PC-3 (cell line): ENCODE results near the gene KCNJ5. TPM values are rescaled to one million over a fixed set of nuclear protein-coding genes. Genes with fewer than 3 reads are reported as not detected.

Experiments
- ATAC-seq: fragments of 200-7000 bp; cut with Tn5 transposase; 2 replicates; pipeline ENCODE4 v1.9.1; 2020; ENCODE audit warnings: mild to moderate bottlenecking, moderate library complexity
- BruUV-seq: library from RNA; stranded (reverse); fragments of 400-500 nt; replicated peaks from 2 replicates; lab custom pipeline; 2021; lab: Mats Ljungman, UMichigan
- CTCF ChIA-PET: fragments of 300-600 bp; sonication (Branson Sonifier 250); formaldehyde crosslinking; loops from one replicate; lab custom pipeline; 2022; ENCODE audit warnings: antibody characterized with exemption; lab: Charles Lee
- POLR2A ChIA-PET: fragments of 300-600 bp; sonication (Branson Sonifier 250); formaldehyde crosslinking; loops from one replicate; lab custom pipeline; 2022; ENCODE audit warnings: antibody characterized with exemption; ENCODE audit not compliant: unreplicated experiment; lab: Charles Lee
- DNase-seq: peaks from one replicate; pipeline ENCODE4 v3.0.0-alpha.2; 2015
- H2AFZ ChIP-seq: fragments of 300-600 bp; sonication (generic); 2 replicates; pipeline ENCODE4 v1.6.0; 2016; ENCODE audit warnings: antibody characterized with exemption, low read length
- H3F3A ChIP-seq: fragments of 300-600 bp; sonication (generic); one replicate; pipeline ENCODE4 v1.6.0; 2017; ENCODE audit warnings: antibody characterized with exemption, low read length, control low read depth, mild to moderate bottlenecking; ENCODE audit not compliant: unreplicated experiment
- H3K27ac ChIP-seq: fragments of 300-600 bp; sonication (generic); 2 replicates; pipeline ENCODE4 v1.5.1; 2016; ENCODE audit warnings: mild to moderate bottlenecking, low read length
- H3K27me3 ChIP-seq: fragments of 300-600 bp; sonication (generic); 2 replicates; pipeline ENCODE4 v1.6.1; 2016; ENCODE audit warnings: low read length, mixed read lengths
- H3K36me3 ChIP-seq: fragments of 300-600 bp; sonication (generic); 2 replicates; pipeline ENCODE4 v1.6.1; 2016; ENCODE audit warnings: low read depth, mixed run types, low read length, mixed read lengths
- H3K4me1 ChIP-seq: fragments of 300-600 bp; sonication (generic); 2 replicates; pipeline ENCODE4 v1.5.1; 2016; ENCODE audit warnings: low read length; ENCODE audit not compliant: insufficient read depth
- H3K4me2 ChIP-seq: fragments of 300-600 bp; sonication (generic); 2 replicates; pipeline ENCODE4 v1.6.0; 2016; ENCODE audit warnings: low read length
- H3K4me3 ChIP-seq: fragments of 300-600 bp; sonication (generic); 2 replicates; pipeline ENCODE4 v1.5.1; 2016; ENCODE audit warnings: mild to moderate bottlenecking, low read length, mixed read lengths
- H3K79me2 ChIP-seq: fragments of 300-600 bp; sonication (generic); 2 replicates; pipeline ENCODE4 v1.6.1; 2017; ENCODE audit warnings: low read length, mixed read lengths
- H3K9ac ChIP-seq: fragments of 300-600 bp; sonication (generic); 2 replicates; pipeline ENCODE4 v1.6.0; 2016; ENCODE audit warnings: mild to moderate bottlenecking, low read length
- H3K9me2 ChIP-seq: fragments of 300-600 bp; sonication (generic); replicated peaks from 2 replicates; pipeline ENCODE4 v1.6.1; 2016; ENCODE audit warnings: mixed run types, low read length, mixed read lengths
- H3K9me3 ChIP-seq: fragments of 300-600 bp; sonication (generic); 2 replicates; pipeline ENCODE4 v1.6.1; 2016; ENCODE audit warnings: low read length, mixed read lengths
- H4K20me1 ChIP-seq: fragments of 300-600 bp; sonication (generic); 2 replicates; pipeline ENCODE4 v1.6.1; 2016; ENCODE audit warnings: low read length, mixed read lengths
- CTCF ChIP-seq: fragments of 300-600 bp; sonication (generic); conservative IDR thresholded peaks from 2 replicates; pipeline ENCODE4 v1.5.1; 2017; ENCODE audit warnings: antibody characterized with exemption, low read depth, mild to moderate bottlenecking, low read length
- EZH2 ChIP-seq: fragments of 300-600 bp; sonication (generic); IDR thresholded peaks from one replicate; pipeline ENCODE4 v1.6.1; 2017; ENCODE audit warnings: antibody characterized with exemption, mild to moderate bottlenecking, low read length; ENCODE audit not compliant: unreplicated experiment
- EZH2phosphoT487 ChIP-seq: fragments of 300-600 bp; sonication (generic); IDR thresholded peaks from 2 replicates; pipeline ENCODE4 v1.6.1; 2018; ENCODE audit warnings: mild to moderate bottlenecking, antibody characterized with exemption, low read length, borderline replicate concordance
- intact Hi-C: fragments of 100-400 bp; cut with micrococcal nuclease; formaldehyde crosslinking; loops from 2 replicates; pipeline ENCODE4 v1.9.0; 2023
- total RNA-seq: library from RNA; depleted of rRNA; stranded (reverse); fragments of >200 nt; gene quantifications from 2 replicates; pipeline ENCODE4 v1.2.3, GENCODE V29; 2014

The KCNJ5 gene
- total RNA-seq, 1 experiment from 2014 or later, result not detected

GRCh38 chr11:128940603-128941002 lies 49.4 kb downstream of the KCNJ5 start:
- no peak for ATAC-seq
- Histone ChIP-seq H3K9ac (no peak overlapping the region), H3K79me2 (no peaks in the 10 kb centered on the region), H2AFZ (no peak overlapping the region), H3K4me1 (peaks cover 5% of the 10 kb centered on the region; the same call in 1 of the 2 replicates), H3F3A (no peaks in the 10 kb centered on the region), H3K9me2 (no peaks in the 10 kb centered on the region), H3K27me3 (no peaks in the 10 kb centered on the region), H3K4me2 (no peak overlapping the region), H3K9me3 (no peaks in the 10 kb centered on the region), H4K20me1 (no peaks in the 10 kb centered on the region), H3K4me3 (no peak overlapping the region), H3K36me3 (no peaks in the 10 kb centered on the region), H3K27ac (no peak overlapping the region)
- DNase-seq, result no peak
- intact Hi-C loops, result no loop called here
- no TSS peak for BruUV-seq
- ChIA-PET CTCF (no interaction called here), POLR2A (no interaction called here)
- TF ChIP-seq EZH2phosphoT487 (no peak), CTCF (no peak), EZH2 (no peak)

GRCh38 chr11:128941110-128941509 lies 50.0 kb downstream of the KCNJ5 start:
- Histone ChIP-seq H4K20me1 (no peaks in the 10 kb centered on the region), H3K27ac (no peak overlapping the region), H3K9ac (no peak overlapping the region), H3K9me3 (no peaks in the 10 kb centered on the region), H3K9me2 (no peaks in the 10 kb centered on the region), H3K27me3 (no peaks in the 10 kb centered on the region), H3K36me3 (no peaks in the 10 kb centered on the region), H3K4me2 (no peak overlapping the region), H2AFZ (no peak overlapping the region), H3K4me3 (no peak overlapping the region), H3K79me2 (no peaks in the 10 kb centered on the region), H3K4me1 (peaks cover 5% of the 10 kb centered on the region; the same call in 1 of the 2 replicates), H3F3A (no peaks in the 10 kb centered on the region)
- ATAC-seq (no peak), DNase-seq (no peak)
- TF ChIP-seq EZH2phosphoT487 (no peak), CTCF (no peak)
- no TSS peak for BruUV-seq
- POLR2A ChIA-PET, result interaction anchor here (0.7 kb wide), 1 partner anchor 10 kb away, joined by 3 read pairs; no protein-coding TSS in a partner anchor
- intact Hi-C loops, result no loop called here
- CTCF ChIA-PET, result no interaction called here

- Histone ChIP-seq H3K4me2 (no peak overlapping the region), H3K79me2 (no peaks in the 10 kb centered on the region), H3K9me2 (no peaks in the 10 kb centered on the region), H4K20me1 (no peaks in the 10 kb centered on the region), H3K4me3 (no peak overlapping the region), H3K27me3 (no peaks in the 10 kb centered on the region), H3K9ac (no peak overlapping the region), H3K27ac (no peak overlapping the region), H3K36me3 (no peaks in the 10 kb centered on the region), H3F3A (no peaks in the 10 kb centered on the region), H3K9me3 (no peaks in the 10 kb centered on the region), H3K4me1 (peaks cover 5% of the 10 kb centered on the region; the same call in 1 of the 2 replicates), H2AFZ (no peak overlapping the region)
- DNase-seq (peak; percentile 49), ATAC-seq (peak; percentile 64)
- intact Hi-C loops, result no loop called here
- no peak for TF ChIP-seq EZH2phosphoT487
- no peak for TF ChIP-seq CTCF
- TF ChIP-seq EZH2, result no peak
- BruUV-seq, result no TSS peak
- ChIA-PET CTCF (no interaction called here), POLR2A (interaction anchor here (0.7 kb wide), 1 partner anchor 9 kb away, joined by 3 read pairs; no protein-coding TSS in a partner anchor)
These were observed 50.6 kb downstream of the KCNJ5 start for GRCh38 chr11:128941573-128942271.
